CD14-positive monocyte (primary cell): ENCODE measurements around the gene CHRDL2. TPM values are rescaled to one million over a fixed set of nuclear protein-coding genes. Genes with fewer than 3 reads are reported as not detected.
A peak's percentile ranks its signal among the peaks of the same experiment; 100 is the strongest.
"Not testable (repeated sequence)": the region's sequence is repeated elsewhere in the genome, so short reads cannot be mapped to it uniquely, and the experiment has no call there.

Experiments
- DNase-seq, 3 donors: peaks; one replicate each; pipeline ENCODE4 v3.0.0-alpha.2; 2011 to 2022
- H2AFZ ChIP-seq: 2 replicates; pipeline ENCODE4 v1.6.0; 2012; ENCODE audit warnings: mild to moderate bottlenecking, low read depth, low read length, inconsistent platforms; ENCODE audit not compliant: insufficient read depth, poor library complexity, severe bottlenecking
- H3K27ac ChIP-seq, 2 donors: 1 replicate in 1 of 2; 2 replicates in 1 of 2; pipeline ENCODE4 v1.5.1; 2012 to 2013; ENCODE audit warnings: low read length in 2 of 2, control low read depth in 1 of 2, inconsistent platforms in 1 of 2, low read depth in 1 of 2, mild to moderate bottlenecking in 1 of 2
- H3K27me3 ChIP-seq, 2 donors: one replicate each; pipeline versions ENCODE4 v1.6.0 to v1.6.1; 2011 to 2013; ENCODE audit warnings: low read length in 2 of 2; ENCODE audit not compliant: control insufficient read depth in 2 of 2, insufficient read depth in 2 of 2
- H3K36me3 ChIP-seq, 2 donors: replicated peaks in 1 of 2; 1 replicate in 1 of 2; 2 replicates in 1 of 2; pipeline versions ENCODE4 v1.5.1 to v1.6.1; 2012 to 2013; ENCODE audit warnings: low read length in 2 of 2, control low read depth in 1 of 2, inconsistent platforms in 1 of 2, mild to moderate bottlenecking in 1 of 2; ENCODE audit not compliant: insufficient read depth in 2 of 2, control insufficient read depth in 1 of 2
- H3K4me1 ChIP-seq, 2 donors: 1 replicate in 1 of 2; 2 replicates in 1 of 2; pipeline versions ENCODE4 v1.5.1 to v1.6.1; 2012 to 2013; ENCODE audit warnings: low read length in 2 of 2, control low read depth in 1 of 2, inconsistent platforms in 1 of 2, mild to moderate bottlenecking in 1 of 2, moderate library complexity in 1 of 2; ENCODE audit not compliant: insufficient read depth in 2 of 2, control insufficient read depth in 1 of 2
- H3K4me2 ChIP-seq: replicated peaks from 2 replicates; pipeline ENCODE3; 2012; ENCODE audit warnings: low read length, moderate library complexity, mild to moderate bottlenecking; ENCODE audit not compliant: poor library complexity, severe bottlenecking; ENCODE audit errors: extremely low read depth
- H3K4me3 ChIP-seq, 3 experiments: fragments of 200-600 bp in 1 of 3; sonication (generic) in 1 of 3; replicated peaks in 1 of 3; 1 replicate in 2 of 3; 2 replicates in 1 of 3; pipeline ENCODE4 v1.5.1; 2011 to 2013; ENCODE audit warnings: low read length in 3 of 3, mild to moderate bottlenecking in 3 of 3, control low read depth in 2 of 3, low read depth in 2 of 3, inconsistent platforms in 1 of 3, moderate library complexity in 1 of 3
- H3K79me2 ChIP-seq: 2 replicates; pipeline ENCODE4 v1.6.0; 2012; ENCODE audit warnings: mild to moderate bottlenecking, control low read depth, inconsistent platforms, low read length, moderate library complexity; ENCODE audit not compliant: insufficient read depth
- H3K9ac ChIP-seq: 2 replicates; pipeline ENCODE4 v1.6.0; 2017; ENCODE audit warnings: low read length, mild to moderate bottlenecking; ENCODE audit not compliant: insufficient read depth, poor library complexity, severe bottlenecking
- H3K9me3 ChIP-seq, 2 donors: replicated peaks in 1 of 2; 1 replicate in 1 of 2; 2 replicates in 1 of 2; pipeline versions ENCODE4 v1.5.1 to v1.6.1; 2012 to 2013; ENCODE audit warnings: low read length in 2 of 2, control low read depth in 1 of 2; ENCODE audit not compliant: control insufficient read depth in 1 of 2, insufficient read depth in 1 of 2
- H4K20me1 ChIP-seq: 2 replicates; pipeline ENCODE4 v1.6.0; 2012; ENCODE audit warnings: mild to moderate bottlenecking, low read length, control low read depth, moderate library complexity; ENCODE audit not compliant: insufficient read depth
- H3K27ac Mint-ChIP-seq, 7 donors: one replicate each; pipeline ENCODE4 v1.8.0; 2020; ENCODE audit warnings: mild to moderate bottlenecking in 7 of 7, mixed read lengths in 7 of 7, moderate library complexity in 6 of 7, inconsistent platforms in 2 of 7
- H3K27me3 Mint-ChIP-seq, 3 donors: one replicate each; pipeline ENCODE4 v1.8.0; 2021 to 2022; ENCODE audit warnings: low read depth in 3 of 3, mild to moderate bottlenecking in 3 of 3, mixed read lengths in 3 of 3, moderate library complexity in 3 of 3, inconsistent platforms in 1 of 3
- H3K36me3 Mint-ChIP-seq, 2 donors: one replicate each; pipeline ENCODE4 v1.8.0; 2020; ENCODE audit warnings: mixed read lengths in 2 of 2, inconsistent platforms in 1 of 2, mild to moderate bottlenecking in 1 of 2
- H3K4me1 Mint-ChIP-seq: one replicate; pipeline ENCODE4 v1.8.0; 2020; ENCODE audit warnings: mild to moderate bottlenecking, mixed read lengths
- H3K4me3 Mint-ChIP-seq, 2 donors: one replicate each; pipeline ENCODE4 v1.8.0; 2020; ENCODE audit warnings: mild to moderate bottlenecking in 2 of 2, mixed read lengths in 2 of 2, moderate library complexity in 1 of 2
- H3K9me3 Mint-ChIP-seq, 7 donors: one replicate each; pipeline ENCODE4 v1.8.0; 2020 to 2022; ENCODE audit warnings: mixed read lengths in 7 of 7, mild to moderate bottlenecking in 6 of 7, moderate library complexity in 6 of 7, inconsistent platforms in 2 of 7
- CTCF ChIP-seq: fragments of 200-600 bp; IDR thresholded peaks from one replicate; pipeline ENCODE4 v1.8.0; 2022; ENCODE audit warnings: antibody characterized with exemption, mild to moderate bottlenecking
- WGBS: methylation state at CpG from one replicate; pipeline ENCODE4 v1.1.5; 2013; ENCODE audit warnings: missing lambda C conversion rate; ENCODE audit not compliant: insufficient coverage; 5-methylcytosine and 5-hydroxymethylcytosine counted together
- intact Hi-C, 2 donors: fragments of 100-400 bp; cut with micrococcal nuclease; formaldehyde crosslinking; loops; one replicate each; pipeline versions ENCODE4 v1.15.0 to v1.15.1; 2023
- polyA plus RNA-seq, 3 donors: library from polyadenylated mRNA; depleted of rRNA in 1 of 3; unstranded in 2 of 3; stranded (reverse) in 1 of 3; fragments of 300-500 nt in 2 of 3; fragments of >200 nt in 1 of 3; fragmentation: Illumina TruSeq in 2 of 3; gene quantifications; 1 replicate in 2 of 3; 2 replicates in 1 of 3; pipeline ENCODE4 v1.2.3, GENCODE V29; 2012 to 2021

CHRDL2 gene
- polyA plus RNA-seq, 3 donors = not detected

- Histone ChIP-seq H3K79me2 (peaks cover 85% of the 10 kb centered on the region), H3K27ac (peak overlapping the region in 1 of 2 donors; percentile 47), H3K4me3 (no peak overlapping the region), H4K20me1 (peaks cover 98% of the 10 kb centered on the region), H3K9me3 (no peaks in the 10 kb centered on the region), H3K4me1 (peaks cover 9 to 12% of the 10 kb centered on the region in 2 donors), H3K36me3 (no peaks in the 10 kb centered on the region), H3K4me2 (no peak overlapping the region), H3K27me3 (no peaks in the 10 kb centered on the region), H2AFZ (no peak overlapping the region), H3K9ac (no peak overlapping the region)
- intact Hi-C loops = no loop called here
- DNase-seq = no peak
- Mint-ChIP-seq H3K36me3 (peaks cover 4 to 11% of the 10 kb centered on the region in 2 donors), H3K27me3 (no peaks in the 10 kb centered on the region), H3K4me3 (no peak overlapping the region), H3K27ac (peak overlapping the region in 2 of 7 donors; percentile 42 to 72), H3K9me3 (no peaks in the 10 kb centered on the region), H3K4me1 (peaks cover 26% of the 10 kb centered on the region)
- WGBS = no CpG with 5 or more reads among the region's 5 CpGs
- TF ChIP-seq CTCF = no peak
Measured at GRCh38 chr11:74770456-74770855, 39.2 kb upstream of the CHRDL2 start.

GRCh38 chr11:74769055-74769707 is 38.0 kb upstream of the CHRDL2 start:
- Histone ChIP-seq H3K79me2 (peaks cover 85% of the 10 kb centered on the region), H3K27ac (peak overlapping the region in 1 of 2 donors; percentile 47), H2AFZ (no peak overlapping the region), H3K27me3 (no peaks in the 10 kb centered on the region), H3K9ac (no peak overlapping the region), H3K4me2 (no peak overlapping the region), H3K9me3 (no peaks in the 10 kb centered on the region), H4K20me1 (peaks cover 98% of the 10 kb centered on the region), H3K36me3 (peaks cover 0 to 9% of the 10 kb centered on the region in 2 donors), H3K4me1 (peaks cover 9 to 12% of the 10 kb centered on the region in 2 donors), H3K4me3 (no peak overlapping the region)
- peaks cover 4 to 15% of the 10 kb centered on the region in 2 donors for H3K36me3 Mint-ChIP-seq
- intact Hi-C loops = no loop called here
- no peak for TF ChIP-seq CTCF
- 100% methylated on average over 1 of the region's 2 CpGs for WGBS
- H3K4me1 Mint-ChIP-seq = peaks cover 16% of the 10 kb centered on the region
- DNase-seq = no peak
- H3K27ac Mint-ChIP-seq = peak overlapping the region in 1 of 7 donors; percentile 75
- no peak overlapping the region for H3K4me3 Mint-ChIP-seq
- H3K9me3 Mint-ChIP-seq = no peaks in the 10 kb centered on the region
- no peaks in the 10 kb centered on the region for H3K27me3 Mint-ChIP-seq

GRCh38 chr11:74768172-74768651 is 37.0 kb upstream of the CHRDL2 start:
- H3K36me3 ChIP-seq, H3K27me3 Mint-ChIP-seq, H3K27me3 ChIP-seq, H3K4me2 ChIP-seq, H3K27ac ChIP-seq, H3K9me3 ChIP-seq, H3K4me3 ChIP-seq, DNase-seq, H2AFZ ChIP-seq, H3K4me3 Mint-ChIP-seq, H3K9ac ChIP-seq, intact Hi-C loops, H3K9me3 Mint-ChIP-seq: not testable (repeated sequence)
- peaks cover 13 to 23% of the 10 kb centered on the region in 2 donors for H3K36me3 Mint-ChIP-seq
- Histone ChIP-seq H4K20me1 (peaks cover 97% of the 10 kb centered on the region), H3K79me2 (peaks cover 85% of the 10 kb centered on the region), H3K4me1 (peaks cover 9 to 12% of the 10 kb centered on the region in 2 donors)
- peak overlapping the region in 1 of 7 donors; percentile 17 for H3K27ac Mint-ChIP-seq
- WGBS = 100% methylated on average over 5 of the region's 9 CpGs
- peaks cover 16% of the 10 kb centered on the region for H3K4me1 Mint-ChIP-seq
